WERI-Rb-1 (cell line): ENCODE results near the gene FIZ1.
A peak's percentile ranks its signal among the peaks of the same experiment; 100 is the strongest.
"Not testable (repeated sequence)": the region's sequence is repeated elsewhere in the genome, so short reads cannot be mapped to it uniquely, and the experiment has no call there.

Experiments
- DNase-seq: peaks from one replicate; pipeline ENCODE4 v3.0.0-alpha.2; 2020
- H3K27ac ChIP-seq: fragments of 250-450 bp; sonication (Bioruptor Pico); 2 replicates; pipeline ENCODE4 v1.5.1; 2020; ENCODE audit warnings: mild to moderate bottlenecking, moderate library complexity
- H3K27me3 ChIP-seq: fragments of 250-450 bp; sonication (Bioruptor Pico); 2 replicates; pipeline ENCODE4 v1.5.1; 2021; ENCODE audit warnings: mild to moderate bottlenecking, low read depth, moderate library complexity; ENCODE audit not compliant: insufficient read depth, severe bottlenecking
- H3K36me3 ChIP-seq: fragments of 250-450 bp; sonication (Bioruptor Pico); 2 replicates; pipeline ENCODE4 v1.5.1; 2020; ENCODE audit warnings: mild to moderate bottlenecking, moderate library complexity
- H3K4me3 ChIP-seq: 2 replicates; pipeline ENCODE4 v1.5.1; 2011; ENCODE audit warnings: low read depth, mild to moderate bottlenecking, control low read depth, low read length
- H3K9me3 ChIP-seq: fragments of 250-450 bp; sonication (Bioruptor Pico); 2 replicates; pipeline ENCODE4 v1.5.1; 2021; ENCODE audit warnings: mild to moderate bottlenecking, moderate library complexity; ENCODE audit not compliant: severe bottlenecking
- CTCF ChIP-seq: IDR thresholded peaks from 2 replicates; pipeline ENCODE4 v1.5.1; 2011; ENCODE audit warnings: low read depth, mild to moderate bottlenecking, control low read depth, inconsistent platforms, low read length

FIZ1 gene

GRCh38 chr19:55586976-55587668 is 12.2 kb downstream of the FIZ1 start:
- Histone ChIP-seq H3K9me3 (no peaks in the 10 kb centered on the region), H3K27me3 (no peaks in the 10 kb centered on the region), H3K4me3 (peak overlapping the region; percentile 63), H3K27ac (peak overlapping the region; percentile 85), H3K36me3 (peaks cover 3% of the 10 kb centered on the region)
- TF ChIP-seq CTCF: no peak
- DNase-seq: peak; percentile 96

- no peaks in the 10 kb centered on the region for H3K27me3 ChIP-seq
- TF ChIP-seq CTCF: no peak
- H3K9me3 ChIP-seq: no peaks in the 10 kb centered on the region
- peak overlapping the region; percentile 85 for H3K27ac ChIP-seq
- H3K4me3 ChIP-seq: peak overlapping the region; percentile 63
- DNase-seq: peak; percentile 97
- no peaks in the 10 kb centered on the region; the same call in 1 of the 2 replicates for H3K36me3 ChIP-seq
These were observed 13.5 kb downstream of the FIZ1 start for GRCh38 chr19:55585658-55586339.

- H3K4me3 ChIP-seq: no peak overlapping the region
- H3K36me3 ChIP-seq: no peaks in the 10 kb centered on the region
- DNase-seq: no peak
- TF ChIP-seq CTCF: no peak
- H3K27ac ChIP-seq: no peak overlapping the region; the same call in 1 of the 2 replicates
- H3K9me3 ChIP-seq: no peaks in the 10 kb centered on the region
- no peaks in the 10 kb centered on the region for H3K27me3 ChIP-seq
These were observed 14.4 kb downstream of the FIZ1 start for GRCh38 chr19:55584871-55585270.

- not testable (repeated sequence) for DNase-seq, H3K36me3 ChIP-seq, H3K4me3 ChIP-seq
These were observed 15.4 kb downstream of the FIZ1 start for GRCh38 chr19:55583897-55584296.

GRCh38 chr19:55582284-55582683 is 17.0 kb downstream of the FIZ1 start:
- not testable (repeated sequence) for H3K36me3 ChIP-seq, H3K9me3 ChIP-seq, H3K4me3 ChIP-seq, H3K27ac ChIP-seq, H3K27me3 ChIP-seq, DNase-seq

More at GRCh38 chr19:55583897-55584296, 15.4 kb downstream of the FIZ1 start:
- H3K27ac ChIP-seq, H3K9me3 ChIP-seq, H3K27me3 ChIP-seq: not testable (repeated sequence)

GRCh38 chr19:55581823-55582223 is 17.5 kb downstream of the FIZ1 start:
- no peak for DNase-seq
- Histone ChIP-seq H3K27me3 (no peaks in the 10 kb centered on the region), H3K9me3 (no peaks in the 10 kb centered on the region), H3K27ac (no peak overlapping the region), H3K4me3 (no peak overlapping the region), H3K36me3 (peaks cover 7% of the 10 kb centered on the region)
- no peak for TF ChIP-seq CTCF
